ENCODE measurements around the gene NPEPPS.
"Not testable (repeated sequence)": the region's sequence is repeated elsewhere in the genome, so short reads cannot be mapped to it uniquely, and the experiment has no call there.

- not testable (repeated sequence) for TF ChIP-seq CTCF (conservative IDR thresholded peaks at IDR 0.05; ENCODE audit: low read depth, low read length); EZH2 (IDR thresholded peaks at IDR 0.05; ENCODE audit: borderline replicate concordance, low read depth, low read length, poor library complexity, severe bottlenecking)
Measured at GRCh38 chr17:47491841-47492212, 39.1 kb upstream of the NPEPPS start.

Measured in A673 (cell line).